ENCODE results near the gene ESPN. TPM values are rescaled to one million over a fixed set of nuclear protein-coding genes. Genes with fewer than 3 reads are reported as not detected.
"Not testable (repeated sequence)": the region's sequence is repeated elsewhere in the genome, so short reads cannot be mapped to it uniquely, and the experiment has no call there.

Gene ESPN
- total and polyA plus RNA-seq, 2 experiments from 2014 or later, result 31.1 to 65.7 TPM

GRCh38 chr1:6434186-6434585, 9.6 kb downstream of the ESPN start:
- Histone ChIP-seq H3K4me3 (no peak overlapping the region), H3K9me2 (replicated peaks; ENCODE audit: insufficient read depth) (no peaks in the 10 kb centered on the region), H3K27me3 (peaks cover 4% of the 10 kb centered on the region), H3K79me2 (no peaks in the 10 kb centered on the region), H3K36me3 (replicated peaks; ENCODE audit: insufficient read depth, low read depth) (no peaks in the 10 kb centered on the region), H2AFZ (no peak overlapping the region), H3K4me1 (ENCODE audit: insufficient read depth) (no peaks in the 10 kb centered on the region), H3K27ac (no peak overlapping the region), H3K9me3 (ENCODE audit: low read depth) (no peaks in the 10 kb centered on the region), H4K20me1 (ENCODE audit: insufficient read depth, poor library complexity, severe bottlenecking) (no peaks in the 10 kb centered on the region), H3K4me2 (no peak overlapping the region)
- TF ChIP-seq CTCF (IDR thresholded peaks at IDR 0.05; ENCODE audit: poor library complexity), result no peak
- TF ChIP-seq EZH2 (IDR thresholded peaks at IDR 0.05; ENCODE audit: borderline replicate concordance), result no peak
- DNase-seq (ENCODE audit: low spot score), result no peak
- WGBS (ENCODE audit: low lambda C conversion rate, missing lambda C conversion rate), result 74% methylated on average over 5 of the region's 5 CpGs

- DNase-seq (ENCODE audit: low spot score), result no peak
- H3K9me2 ChIP-seq (replicated peaks; ENCODE audit: insufficient read depth), result no peaks in the 10 kb centered on the region
- H3K36me3 ChIP-seq (replicated peaks; ENCODE audit: insufficient read depth, low read depth), result no peaks in the 10 kb centered on the region
- no peak overlapping the region for H3K4me3 ChIP-seq
- no peaks in the 10 kb centered on the region for H3K4me1 ChIP-seq (ENCODE audit: insufficient read depth)
- H3K9me3 ChIP-seq (ENCODE audit: low read depth), result no peaks in the 10 kb centered on the region
- TF ChIP-seq EZH2phosphoT487 (IDR thresholded peaks at IDR 0.05; ENCODE audit: low read depth, severe bottlenecking, unreplicated experiment), result no peak
- no peak for TF ChIP-seq EZH2 (IDR thresholded peaks at IDR 0.05; ENCODE audit: borderline replicate concordance)
- TF ChIP-seq CTCF (IDR thresholded peaks at IDR 0.05; ENCODE audit: poor library complexity), result no peak
- H3K4me2 ChIP-seq, result no peak overlapping the region
- H4K20me1 ChIP-seq (ENCODE audit: insufficient read depth, poor library complexity, severe bottlenecking), result no peaks in the 10 kb centered on the region
- peaks cover 4% of the 10 kb centered on the region for H3K27me3 ChIP-seq
- WGBS (ENCODE audit: low lambda C conversion rate, missing lambda C conversion rate), result 96% methylated on average over 15 of the region's 15 CpGs
- no peak overlapping the region for H2AFZ ChIP-seq
- no peaks in the 10 kb centered on the region for H3K79me2 ChIP-seq
- H3K27ac ChIP-seq, result no peak overlapping the region
These were observed 10.6 kb downstream of the ESPN start for GRCh38 chr1:6435129-6435528.

GRCh38 chr1:6435547-6435946, 11.0 kb downstream of the ESPN start:
- H3K36me3 ChIP-seq (replicated peaks; ENCODE audit: insufficient read depth, low read depth), result no peaks in the 10 kb centered on the region
- no peaks in the 10 kb centered on the region for H3K4me1 ChIP-seq (ENCODE audit: insufficient read depth)
- no peaks in the 10 kb centered on the region for H4K20me1 ChIP-seq (ENCODE audit: insufficient read depth, poor library complexity, severe bottlenecking)
- WGBS (ENCODE audit: low lambda C conversion rate, missing lambda C conversion rate), result 90% methylated on average over 3 of the region's 3 CpGs
- H3K9me2 ChIP-seq (replicated peaks; ENCODE audit: insufficient read depth), result no peaks in the 10 kb centered on the region
- TF ChIP-seq CTCF (IDR thresholded peaks at IDR 0.05; ENCODE audit: poor library complexity) (no peak), EZH2phosphoT487 (IDR thresholded peaks at IDR 0.05; ENCODE audit: low read depth, severe bottlenecking, unreplicated experiment) (no peak), EZH2 (IDR thresholded peaks at IDR 0.05; ENCODE audit: borderline replicate concordance) (no peak)
- no peak for DNase-seq (ENCODE audit: low spot score)
- H3K4me2 ChIP-seq, result no peak overlapping the region
- H3K79me2 ChIP-seq, result no peaks in the 10 kb centered on the region
- H3K27me3 ChIP-seq, result peaks cover 2% of the 10 kb centered on the region
- H3K9me3 ChIP-seq (ENCODE audit: low read depth), result no peaks in the 10 kb centered on the region
- H3K27ac ChIP-seq, result no peak overlapping the region
- no peak overlapping the region for H3K4me3 ChIP-seq
- H2AFZ ChIP-seq, result no peak overlapping the region

- not testable (repeated sequence) for H3K79me2 ChIP-seq; H3K27ac ChIP-seq; H3K4me1 ChIP-seq (ENCODE audit: insufficient read depth); H3K36me3 ChIP-seq (replicated peaks; ENCODE audit: insufficient read depth, low read depth); H3K9me2 ChIP-seq (replicated peaks; ENCODE audit: insufficient read depth); H2AFZ ChIP-seq; H3K4me2 ChIP-seq; H3K27me3 ChIP-seq; H3K4me3 ChIP-seq; H4K20me1 ChIP-seq (ENCODE audit: insufficient read depth, poor library complexity, severe bottlenecking); H3K9me3 ChIP-seq (ENCODE audit: low read depth); DNase-seq (ENCODE audit: low spot score)
- 91% methylated on average over 3 of the region's 3 CpGs for whole genome bisulfite sequencing (ENCODE audit: low lambda C conversion rate, missing lambda C conversion rate)
These were observed 11.7 kb downstream of the ESPN start for GRCh38 chr1:6436277-6436676.

- not testable (repeated sequence) for DNase-seq (ENCODE audit: low spot score); H3K27ac ChIP-seq; H2AFZ ChIP-seq; H3K27me3 ChIP-seq; H3K4me2 ChIP-seq; H3K79me2 ChIP-seq; H3K9me2 ChIP-seq (replicated peaks; ENCODE audit: insufficient read depth); H3K4me3 ChIP-seq; H3K9me3 ChIP-seq (ENCODE audit: low read depth); H3K4me1 ChIP-seq (ENCODE audit: insufficient read depth); H4K20me1 ChIP-seq (ENCODE audit: insufficient read depth, poor library complexity, severe bottlenecking); H3K36me3 ChIP-seq (replicated peaks; ENCODE audit: insufficient read depth, low read depth)
- 83% methylated on average over 22 of the region's 22 CpGs for WGBS (ENCODE audit: low lambda C conversion rate, missing lambda C conversion rate)
These were observed 12.6 kb downstream of the ESPN start for GRCh38 chr1:6437012-6437700.
